Measurements from ENCODE around the gene SLC39A12. TPM values are rescaled to one million over a fixed set of nuclear protein-coding genes. Genes with fewer than 3 reads are reported as not detected.

SLC39A12 gene
- polyA plus RNA-seq, 2 of the 4 experiments (the other 2 are of a cell fraction) = not detected

DNA sequence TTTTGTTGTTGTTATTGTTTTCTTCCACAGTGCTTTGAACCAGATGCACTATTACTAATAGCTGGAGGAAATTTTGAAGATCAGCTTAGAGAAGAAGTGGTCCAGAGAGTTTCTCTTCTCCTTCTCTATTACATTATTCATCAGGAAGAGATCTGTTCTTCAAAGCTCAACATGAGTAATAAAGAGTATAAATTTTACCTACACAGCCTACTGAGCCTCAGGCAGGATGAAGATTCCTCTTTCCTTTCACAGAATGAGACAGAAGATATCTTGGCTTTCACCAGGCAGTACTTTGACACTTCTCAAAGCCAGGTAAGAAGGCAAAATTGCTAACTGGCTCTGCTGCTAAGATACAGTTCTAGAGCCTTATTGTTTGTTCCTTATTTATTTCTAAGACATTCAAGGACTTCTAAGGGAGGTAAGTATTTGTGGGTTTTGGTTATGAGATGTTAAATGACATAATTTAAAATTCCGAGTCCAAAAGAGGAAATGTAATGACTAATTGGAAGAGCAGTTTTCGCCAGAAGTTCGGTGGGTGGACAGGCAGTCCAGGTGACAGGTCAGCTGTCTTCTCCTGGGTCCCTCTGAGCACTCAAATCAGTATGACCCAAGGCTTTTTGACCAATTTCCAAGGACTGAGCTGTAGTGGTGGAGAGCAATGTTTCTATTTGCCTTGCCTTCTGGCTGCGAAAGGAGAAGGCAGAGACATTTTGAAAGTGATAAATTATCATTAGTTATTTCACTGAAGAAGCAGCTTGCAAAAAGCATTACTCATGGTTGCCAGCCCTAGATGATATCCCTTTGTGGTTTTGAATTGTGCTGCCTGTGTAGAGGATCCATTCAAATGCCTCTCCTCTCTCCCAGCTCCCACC, 10.1 kb downstream of the SLC39A12 start:
- H3K9me3 ChIP-seq = peaks cover 11% of the 10 kb centered on the region; the same call in 1 of the 3 replicates
- H3K4me2 ChIP-seq = no peak overlapping the region
- no peak overlapping the region for H3K4me3 ChIP-seq
- no peak for TF ChIP-seq POLR2AphosphoS2 (conservative IDR thresholded peaks at IDR 0.05; ENCODE audit: low read length)
- no peak for TF ChIP-seq JUNB (IDR thresholded peaks at IDR 0.05)
- no peak for TF ChIP-seq EP300 (IDR thresholded peaks at IDR 0.05)
- TF ChIP-seq MYC (IDR thresholded peaks at IDR 0.05; ENCODE audit: borderline replicate concordance, low read length) = no peak
- no peak for TF ChIP-seq SMC3 (IDR thresholded peaks at IDR 0.05)
- no peak for DNase-seq (ENCODE audit: low read depth in 1 of 2, low spot score in 1 of 2)
- ATAC-seq = no peak
- no peaks in the 10 kb centered on the region for H3K4me1 ChIP-seq
- ChIA-PET CTCF (no interaction called here), POLR2A (no interaction called here)
- no peak overlapping the region for H3K27ac ChIP-seq
- 18% methylated on average over 4 of the region's 4 CpGs for WGBS (ENCODE audit: missing lambda C conversion rate)
- no peak for FAIRE-seq

DNA sequence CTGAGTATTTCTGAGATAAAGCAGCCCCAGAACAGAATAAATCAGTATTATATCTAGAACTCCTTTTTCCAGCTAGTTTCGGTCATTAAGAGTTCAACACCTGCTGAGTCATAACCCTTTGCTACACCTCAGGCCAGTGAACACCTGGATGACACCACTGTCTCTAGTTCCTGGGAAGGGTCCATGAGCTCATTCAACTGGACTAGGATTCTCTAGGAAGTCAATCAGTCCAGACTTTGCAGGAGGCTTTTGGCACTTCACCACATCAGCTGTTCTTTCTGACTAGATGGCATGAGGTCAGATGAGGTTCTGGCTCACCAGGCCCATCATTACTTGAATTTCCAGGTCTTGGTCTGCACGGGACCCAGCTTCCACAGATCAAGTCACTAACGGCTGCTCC, 11.7 kb downstream of the SLC39A12 start:
- Histone ChIP-seq H3K4me2 (no peak overlapping the region), H3K27ac (no peak overlapping the region), H3K4me1 (no peaks in the 10 kb centered on the region), H3K9me3 (peaks cover 11% of the 10 kb centered on the region; the same call in 1 of the 3 replicates), H3K4me3 (no peak overlapping the region)
- no peak for DNase-seq (ENCODE audit: low read depth in 1 of 2, low spot score in 1 of 2)
- TF ChIP-seq, protein P1, sequence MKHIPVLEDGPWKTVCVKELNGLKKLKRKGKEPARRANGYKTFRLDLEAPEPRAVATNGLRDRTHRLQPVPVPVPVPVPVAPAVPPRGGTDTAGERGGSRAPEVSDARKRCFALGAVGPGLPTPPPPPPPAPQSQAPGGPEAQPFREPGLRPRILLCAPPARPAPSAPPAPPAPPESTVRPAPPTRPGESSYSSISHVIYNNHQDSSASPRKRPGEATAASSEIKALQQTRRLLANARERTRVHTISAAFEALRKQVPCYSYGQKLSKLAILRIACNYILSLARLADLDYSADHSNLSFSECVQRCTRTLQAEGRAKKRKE (CRISPR knock-in tag; IDR thresholded peaks at IDR 0.05; ENCODE audit: low read depth) = no peak
- TF ChIP-seq NR3C1 (IDR thresholded peaks at IDR 0.05) (no peak), HOXB5 (CRISPR knock-in tag; IDR thresholded peaks at IDR 0.05) (no peak)
- no peak for ATAC-seq
- ChIA-PET POLR2A (no interaction called here), CTCF (no interaction called here)
- no peak for FAIRE-seq
- WGBS (ENCODE audit: missing lambda C conversion rate) = 32% methylated on average over 3 of the region's 3 CpGs

DNA sequence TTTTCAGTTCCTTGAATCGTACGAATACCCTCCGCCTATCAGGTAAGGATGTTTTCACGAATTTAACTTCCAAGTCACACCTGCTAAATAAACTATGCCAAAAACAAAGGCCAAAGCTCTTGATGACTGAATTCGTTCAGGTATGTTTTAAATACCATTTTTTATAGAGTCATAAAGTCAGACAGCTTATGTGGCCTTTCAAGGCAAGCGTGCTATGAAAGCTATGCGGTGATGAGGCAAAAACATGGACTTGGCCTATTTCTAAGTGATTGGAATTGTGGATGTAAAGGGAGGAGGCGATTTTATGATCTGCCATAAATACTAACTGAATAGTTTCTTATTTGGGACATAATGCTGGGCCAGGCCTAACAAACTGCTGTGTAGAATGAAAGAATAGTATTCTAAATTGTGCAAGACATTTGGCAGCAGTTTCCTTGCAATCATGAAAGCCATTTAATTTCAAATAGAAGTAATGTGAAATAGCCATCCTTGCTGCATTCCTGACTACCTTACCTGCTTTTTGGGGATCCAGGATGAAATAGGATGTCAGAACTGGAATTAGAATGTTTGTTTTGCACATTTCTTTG, 14.0 kb downstream of the SLC39A12 start:
- POLR2A ChIA-PET = no interaction called here
- TF ChIP-seq EP300 (IDR thresholded peaks at IDR 0.05) = no peak
- no peak for DNase-seq (ENCODE audit: low read depth in 1 of 2, low spot score in 1 of 2)
- no peak for ATAC-seq
- no peaks in the 10 kb centered on the region for H3K4me1 ChIP-seq
- no peak overlapping the region for H3K4me3 ChIP-seq
- WGBS (ENCODE audit: missing lambda C conversion rate) = 64% methylated on average over 8 of the region's 8 CpGs
- no peak overlapping the region for H3K27ac ChIP-seq
- H3K4me2 ChIP-seq = no peak overlapping the region
- no peak for FAIRE-seq
- no peaks in the 10 kb centered on the region; the same call in 2 of the 3 replicates for H3K9me3 ChIP-seq
- CTCF ChIA-PET = interaction anchor here (0.7 kb wide), 1 partner anchor 53 kb away, joined by 4 read pairs; no protein-coding TSS in a partner anchor

DNA sequence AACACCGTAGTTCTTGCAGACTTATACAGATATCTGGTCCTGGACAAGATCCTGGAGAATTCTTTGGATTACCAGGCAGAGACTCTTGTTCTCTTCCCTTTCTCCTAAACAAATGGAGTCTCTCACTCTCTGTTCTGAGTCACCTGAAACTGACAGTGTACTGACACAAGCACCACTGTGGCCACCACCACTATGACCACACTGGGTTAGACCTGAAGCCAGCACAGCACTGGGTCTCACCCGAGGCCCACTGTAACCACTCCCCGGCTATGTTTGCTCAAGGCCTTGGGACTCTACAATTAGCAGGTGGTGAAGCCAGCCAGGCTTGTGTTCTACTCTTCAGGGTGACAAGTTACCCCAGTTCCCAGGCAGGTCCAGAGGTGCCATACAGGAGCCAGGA, 22.8 kb downstream of the SLC39A12 start:
- Histone ChIP-seq H3K4me3 (no peak overlapping the region), H3K9me3 (0 out of 3 replicates have a peak, but pooled peaks cover 2% of the 10 kb centered on the region), H3K4me2 (no peak overlapping the region), H3K4me1 (no peaks in the 10 kb centered on the region), H3K27ac (no peak overlapping the region)
- POLR2A ChIA-PET = no interaction called here
- CTCF ChIA-PET = no interaction called here
- ATAC-seq (no peak), DNase-seq (ENCODE audit: low read depth in 1 of 2, low spot score in 1 of 2) (no peak), FAIRE-seq (no peak)
- WGBS (ENCODE audit: missing lambda C conversion rate) = 26% methylated on average over 3 of the region's 3 CpGs
- TF ChIP-seq, protein P2, sequence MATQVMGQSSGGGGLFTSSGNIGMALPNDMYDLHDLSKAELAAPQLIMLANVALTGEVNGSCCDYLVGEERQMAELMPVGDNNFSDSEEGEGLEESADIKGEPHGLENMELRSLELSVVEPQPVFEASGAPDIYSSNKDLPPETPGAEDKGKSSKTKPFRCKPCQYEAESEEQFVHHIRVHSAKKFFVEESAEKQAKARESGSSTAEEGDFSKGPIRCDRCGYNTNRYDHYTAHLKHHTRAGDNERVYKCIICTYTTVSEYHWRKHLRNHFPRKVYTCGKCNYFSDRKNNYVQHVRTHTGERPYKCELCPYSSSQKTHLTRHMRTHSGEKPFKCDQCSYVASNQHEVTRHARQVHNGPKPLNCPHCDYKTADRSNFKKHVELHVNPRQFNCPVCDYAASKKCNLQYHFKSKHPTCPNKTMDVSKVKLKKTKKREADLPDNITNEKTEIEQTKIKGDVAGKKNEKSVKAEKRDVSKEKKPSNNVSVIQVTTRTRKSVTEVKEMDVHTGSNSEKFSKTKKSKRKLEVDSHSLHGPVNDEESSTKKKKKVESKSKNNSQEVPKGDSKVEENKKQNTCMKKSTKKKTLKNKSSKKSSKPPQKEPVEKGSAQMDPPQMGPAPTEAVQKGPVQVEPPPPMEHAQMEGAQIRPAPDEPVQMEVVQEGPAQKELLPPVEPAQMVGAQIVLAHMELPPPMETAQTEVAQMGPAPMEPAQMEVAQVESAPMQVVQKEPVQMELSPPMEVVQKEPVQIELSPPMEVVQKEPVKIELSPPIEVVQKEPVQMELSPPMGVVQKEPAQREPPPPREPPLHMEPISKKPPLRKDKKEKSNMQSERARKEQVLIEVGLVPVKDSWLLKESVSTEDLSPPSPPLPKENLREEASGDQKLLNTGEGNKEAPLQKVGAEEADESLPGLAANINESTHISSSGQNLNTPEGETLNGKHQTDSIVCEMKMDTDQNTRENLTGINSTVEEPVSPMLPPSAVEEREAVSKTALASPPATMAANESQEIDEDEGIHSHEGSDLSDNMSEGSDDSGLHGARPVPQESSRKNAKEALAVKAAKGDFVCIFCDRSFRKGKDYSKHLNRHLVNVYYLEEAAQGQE (IDR thresholded peaks at IDR 0.05) = no peak
- no peak for TF ChIP-seq TP53 (CRISPR knock-in tag; IDR thresholded peaks at IDR 0.05)
- TF ChIP-seq HOXB5 (CRISPR knock-in tag; IDR thresholded peaks at IDR 0.05) = no peak
- TF ChIP-seq, protein P3, sequence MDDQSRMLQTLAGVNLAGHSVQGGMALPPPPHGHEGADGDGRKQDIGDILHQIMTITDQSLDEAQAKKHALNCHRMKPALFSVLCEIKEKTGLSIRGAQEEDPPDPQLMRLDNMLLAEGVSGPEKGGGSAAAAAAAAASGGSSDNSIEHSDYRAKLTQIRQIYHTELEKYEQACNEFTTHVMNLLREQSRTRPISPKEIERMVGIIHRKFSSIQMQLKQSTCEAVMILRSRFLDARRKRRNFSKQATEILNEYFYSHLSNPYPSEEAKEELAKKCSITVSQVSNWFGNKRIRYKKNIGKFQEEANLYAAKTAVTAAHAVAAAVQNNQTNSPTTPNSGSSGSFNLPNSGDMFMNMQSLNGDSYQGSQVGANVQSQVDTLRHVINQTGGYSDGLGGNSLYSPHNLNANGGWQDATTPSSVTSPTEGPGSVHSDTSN (IDR thresholded peaks at IDR 0.05) = no peak
- no peak for TF ChIP-seq FOSL2 (IDR thresholded peaks at IDR 0.05)
- TF ChIP-seq FOSL2 (CRISPR knock-in tag; IDR thresholded peaks at IDR 0.05) = no peak
- no peak for TF ChIP-seq GATA3 (IDR thresholded peaks at IDR 0.05; ENCODE audit: borderline replicate concordance)
- TF ChIP-seq ZFP36 (IDR thresholded peaks at IDR 0.05; ENCODE audit: borderline replicate concordance, partially characterized antibody) = no peak
- no peak for TF ChIP-seq ZNF302 (CRISPR knock-in tag; IDR thresholded peaks at IDR 0.05)
- TF ChIP-seq, protein P4, sequence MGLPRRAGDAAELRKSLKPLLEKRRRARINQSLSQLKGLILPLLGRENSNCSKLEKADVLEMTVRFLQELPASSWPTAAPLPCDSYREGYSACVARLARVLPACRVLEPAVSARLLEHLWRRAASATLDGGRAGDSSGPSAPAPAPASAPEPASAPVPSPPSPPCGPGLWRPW (IDR thresholded peaks at IDR 0.05) = no peak
- TF ChIP-seq, protein P5, sequence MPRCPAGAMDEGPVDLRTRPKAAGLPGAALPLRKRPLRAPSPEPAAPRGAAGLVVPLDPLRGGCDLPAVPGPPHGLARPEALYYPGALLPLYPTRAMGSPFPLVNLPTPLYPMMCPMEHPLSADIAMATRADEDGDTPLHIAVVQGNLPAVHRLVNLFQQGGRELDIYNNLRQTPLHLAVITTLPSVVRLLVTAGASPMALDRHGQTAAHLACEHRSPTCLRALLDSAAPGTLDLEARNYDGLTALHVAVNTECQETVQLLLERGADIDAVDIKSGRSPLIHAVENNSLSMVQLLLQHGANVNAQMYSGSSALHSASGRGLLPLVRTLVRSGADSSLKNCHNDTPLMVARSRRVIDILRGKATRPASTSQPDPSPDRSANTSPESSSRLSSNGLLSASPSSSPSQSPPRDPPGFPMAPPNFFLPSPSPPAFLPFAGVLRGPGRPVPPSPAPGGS (IDR thresholded peaks at IDR 0.05) = no peak
- TF ChIP-seq CBX2 (IDR thresholded peaks at IDR 0.05; ENCODE audit: borderline replicate concordance, low read depth) = no peak
- TF ChIP-seq ZSCAN20 (CRISPR knock-in tag; IDR thresholded peaks at IDR 0.05) = no peak
- TF ChIP-seq JUNB (IDR thresholded peaks at IDR 0.05) = no peak
- no peak for TF ChIP-seq BHLHE40 (IDR thresholded peaks at IDR 0.05; ENCODE audit: low read depth, low read length)
- TF ChIP-seq NR3C1 (IDR thresholded peaks at IDR 0.05) = no peak
- TF ChIP-seq TFCP2L1 (CRISPR knock-in tag; IDR thresholded peaks at IDR 0.05) = no peak

Data from A549 (cell line).